ENCODE data around the gene PIMREG.

PIMREG gene

GRCh38 chr17:6435051-6435450 is 9.2 kb upstream of the PIMREG start, which contains the start of gene AIPL1:
AIPL1 (minus strand) TSS chr17:6435121; CDS start chr17:6435104, 17 bp downstream.
- no peak for DNase-seq (ENCODE audit: low spot score)
- no peak for TF ChIP-seq CTCF (IDR thresholded peaks at IDR 0.05; ENCODE audit: extremely low read depth, insufficient read depth, missing control alignments)
- in situ Hi-C loops (cut with MboI; ENCODE audit: low pct_unique_long_range_greater_than_20kb, low sequenced_read_pairs, unreplicated experiment), result loop anchor here (10.0 to 25.0 kb wide), 2 partner anchors 723 to 850 kb away; partner anchors contain the start of gene NLRP1

- in situ Hi-C loops (cut with MboI; ENCODE audit: low pct_unique_long_range_greater_than_20kb, low sequenced_read_pairs, unreplicated experiment), result loop anchor here (10.0 to 25.0 kb wide), 2 partner anchors 724 to 851 kb away; partner anchors contain the start of gene NLRP1
- TF ChIP-seq CTCF (IDR thresholded peaks at IDR 0.05; ENCODE audit: extremely low read depth, insufficient read depth, missing control alignments), result peak; percentile 88
- DNase-seq (ENCODE audit: low spot score), result peak; percentile 83
Observed at GRCh38 chr17:6435968-6436367, 8.3 kb upstream of the PIMREG start.

GRCh38 chr17:6437466-6437865 is 6.8 kb upstream of the PIMREG start:
- no peak for TF ChIP-seq CTCF (IDR thresholded peaks at IDR 0.05; ENCODE audit: extremely low read depth, insufficient read depth, missing control alignments)
- no peak for DNase-seq (ENCODE audit: low spot score)
- in situ Hi-C loops (cut with MboI; ENCODE audit: low pct_unique_long_range_greater_than_20kb, low sequenced_read_pairs, unreplicated experiment), result loop anchor here (10.0 to 25.0 kb wide), 2 partner anchors 725 to 853 kb away; partner anchors contain the start of gene NLRP1

GRCh38 chr17:6437956-6438355 is 6.3 kb upstream of the PIMREG start:
- in situ Hi-C loops (cut with MboI; ENCODE audit: low pct_unique_long_range_greater_than_20kb, low sequenced_read_pairs, unreplicated experiment), result loop anchor here (10.0 to 25.0 kb wide), 2 partner anchors 726 to 853 kb away; partner anchors contain the start of gene NLRP1
- no peak for DNase-seq (ENCODE audit: low spot score)
- no peak for TF ChIP-seq CTCF (IDR thresholded peaks at IDR 0.05; ENCODE audit: extremely low read depth, insufficient read depth, missing control alignments)

GRCh38 chr17:6439951-6440350 is 4.3 kb upstream of the PIMREG start:
- no peak for TF ChIP-seq CTCF (IDR thresholded peaks at IDR 0.05; ENCODE audit: extremely low read depth, insufficient read depth, missing control alignments)
- in situ Hi-C loops (cut with MboI; ENCODE audit: low pct_unique_long_range_greater_than_20kb, low sequenced_read_pairs, unreplicated experiment), result loop anchor here (10.0 to 25.0 kb wide), 2 partner anchors 728 to 855 kb away; partner anchors contain the start of gene NLRP1
- no peak for DNase-seq (ENCODE audit: low spot score)

- DNase-seq (ENCODE audit: low spot score), result no peak
- in situ Hi-C loops (cut with MboI; ENCODE audit: low pct_unique_long_range_greater_than_20kb, low sequenced_read_pairs, unreplicated experiment), result loop anchor here (25.0 kb wide), 1 partner anchor 730 kb away; no protein-coding TSS in a partner anchor
- no peak for TF ChIP-seq CTCF (IDR thresholded peaks at IDR 0.05; ENCODE audit: extremely low read depth, insufficient read depth, missing control alignments)
Observed at GRCh38 chr17:6442775-6443174, 1.5 kb upstream of the PIMREG start.
